ENCODE results near the gene LCN15.
A peak's percentile ranks its signal among the peaks of the same experiment; 100 is the strongest.
"Not testable (repeated sequence)": the region's sequence is repeated elsewhere in the genome, so short reads cannot be mapped to it uniquely, and the experiment has no call there.

LCN15 gene

GRCh38 chr9:136764301-136764891 is at the start of gene LCN15:
LCN15 (minus strand) TSS chr9:136764518; CDS start chr9:136764488, 30 bp downstream.
- DNase-seq (ENCODE audit: low spot score), result no peak

- DNase-seq (ENCODE audit: low spot score), result peak; percentile 32
These were observed 44.5 kb upstream of the LCN15 start for GRCh38 chr9:136808806-136809158.

- no peak for DNase-seq (ENCODE audit: low spot score)
These were observed 43.9 kb upstream of the LCN15 start for GRCh38 chr9:136808075-136808805.

GRCh38 chr9:136807281-136808074 is 43.2 kb upstream of the LCN15 start, which contains the start of gene RABL6:
RABL6 (plus strand) TSS chr9:136807948; CDS start chr9:136808197, 249 bp downstream.
- peak; percentile 92 for DNase-seq (ENCODE audit: low spot score)

GRCh38 chr9:136806631-136807201 is 42.4 kb upstream of the LCN15 start:
- DNase-seq (ENCODE audit: low spot score), result no peak

- DNase-seq (ENCODE audit: low spot score), result no peak
These were observed 41.7 kb upstream of the LCN15 start for GRCh38 chr9:136806067-136806466.

GRCh38 chr9:136805207-136805740 is 41.0 kb upstream of the LCN15 start:
- no peak for DNase-seq (ENCODE audit: low spot score)

GRCh38 chr9:136804509-136805206 is 40.3 kb upstream of the LCN15 start:
- no peak for DNase-seq (ENCODE audit: low spot score)

GRCh38 chr9:136803551-136804508 is 39.5 kb upstream of the LCN15 start:
- DNase-seq (ENCODE audit: low spot score), result no peak

- not testable (repeated sequence) for DNase-seq (ENCODE audit: low spot score)
These were observed 38.8 kb upstream of the LCN15 start for GRCh38 chr9:136803009-136803550.

- no peak for DNase-seq (ENCODE audit: low spot score)
These were observed 38.0 kb upstream of the LCN15 start for GRCh38 chr9:136802321-136802720.

- peak; percentile 71 for DNase-seq (ENCODE audit: low spot score)
These were observed 35.7 kb upstream of the LCN15 start for GRCh38 chr9:136799854-136800657.

- DNase-seq (ENCODE audit: low spot score), result no peak
These were observed 34.9 kb upstream of the LCN15 start for GRCh38 chr9:136799079-136799853.

- DNase-seq (ENCODE audit: low spot score), result no peak
These were observed 34.4 kb upstream of the LCN15 start for GRCh38 chr9:136798708-136799078.

GRCh38 chr9:136796775-136797347 is 32.5 kb upstream of the LCN15 start:
- not testable (repeated sequence) for DNase-seq (ENCODE audit: low spot score)

- DNase-seq (ENCODE audit: low spot score), result no peak
These were observed 32.0 kb upstream of the LCN15 start, which contains the start of gene CCDC183 for GRCh38 chr9:136796238-136796774. CCDC183 (plus strand) TSS chr9:136796338; CDS start chr9:136796398, 60 bp downstream.

GRCh38 chr9:136795000-136795348 is 30.7 kb upstream of the LCN15 start:
- no peak for DNase-seq (ENCODE audit: low spot score)
